ENCODE data around the gene MNAT1. TPM values are rescaled to one million over a fixed set of nuclear protein-coding genes. Genes with fewer than 3 reads are reported as not detected.

The MNAT1 gene
- polyA plus RNA-seq, 1 of the 3 experiments (the other 2 are of a cell fraction) = 38.9 TPM

GRCh38 chr14:60893911-60894310 is 159.3 kb downstream of the MNAT1 start:
- CTCF ChIA-PET = no interaction called here

GRCh38 chr14:60904381-60904780 is 169.8 kb downstream of the MNAT1 start:
- Histone ChIP-seq H3K27ac (ENCODE audit: low read depth in 2 of 2, low read length in 1 of 2) (no peak overlapping the region), H3K4me1 (ENCODE audit: control insufficient read depth in 1 of 2, insufficient read depth in 2 of 2, low read depth in 1 of 2, low read length in 1 of 2) (no peaks in the 10 kb centered on the region), H4K20me1 (ENCODE audit: insufficient read depth) (no peaks in the 10 kb centered on the region), H2AFZ (ENCODE audit: low read depth) (no peak overlapping the region), H3K9ac (no peak overlapping the region), H3K9me2 (no peaks in the 10 kb centered on the region), H3K27me3 (ENCODE audit: insufficient read depth) (no peaks in the 10 kb centered on the region), H3F3A (replicated peaks; ENCODE audit: insufficient read depth) (peaks cover 10% of the 10 kb centered on the region), H3K4me2 (no peak overlapping the region), H3K36me3 (replicated peaks in 1 of 2; ENCODE audit: control insufficient read depth in 1 of 2, insufficient read depth in 2 of 2, low read length in 1 of 2) (peaks cover 0 to 3% of the 10 kb centered on the region in 2 experiments), H3K79me2 (ENCODE audit: insufficient read depth) (peaks cover 11% of the 10 kb centered on the region), H3K9me3 (no peaks in the 10 kb centered on the region), H3K4me3 (ENCODE audit: low read depth in 2 of 2, low read length in 1 of 2) (no peak overlapping the region)
- ChIA-PET CTCF (no interaction called here), POLR2A (no interaction called here)
- TF ChIP-seq SIN3A (IDR thresholded peaks at IDR 0.05; ENCODE audit: borderline replicate concordance, low read depth, low read length) (no peak), EZH2phosphoT487 (IDR thresholded peaks at IDR 0.05; ENCODE audit: borderline replicate concordance, low read depth) (no peak), USF1 (IDR thresholded peaks at IDR 0.05; ENCODE audit: borderline replicate concordance, low read depth) (no peak), RAD21 (IDR thresholded peaks at IDR 0.05; ENCODE audit: low read length) (no peak), TCF12 (IDR thresholded peaks at IDR 0.05) (no peak), NFIC (IDR thresholded peaks at IDR 0.05; ENCODE audit: borderline replicate concordance) (no peak), MEF2A (IDR thresholded peaks at IDR 0.05; ENCODE audit: borderline replicate concordance, low read depth) (no peak), RXRA (IDR thresholded peaks at IDR 0.05; ENCODE audit: borderline replicate concordance, low read depth) (no peak), GABPA (IDR thresholded peaks at IDR 0.05; ENCODE audit: low read depth) (no peak), ZBTB33 (IDR thresholded peaks at IDR 0.05; ENCODE audit: borderline replicate concordance, low read depth) (no peak), MAX (IDR thresholded peaks at IDR 0.05; ENCODE audit: low read depth) (no peak), CTCF (IDR thresholded peaks at IDR 0.05) (no peak)
- DNase-seq = no peak

More at GRCh38 chr14:60893911-60894310, 159.3 kb downstream of the MNAT1 start:
- Histone ChIP-seq H3K79me2 (ENCODE audit: insufficient read depth) (peaks cover 22% of the 10 kb centered on the region), H3K36me3 (replicated peaks in 1 of 2; ENCODE audit: control insufficient read depth in 1 of 2, insufficient read depth in 2 of 2, low read length in 1 of 2) (peaks cover 0 to 11% of the 10 kb centered on the region in 2 experiments), H3K9ac (no peak overlapping the region), H4K20me1 (ENCODE audit: insufficient read depth) (no peaks in the 10 kb centered on the region), H3K4me1 (ENCODE audit: control insufficient read depth in 1 of 2, insufficient read depth in 2 of 2, low read depth in 1 of 2, low read length in 1 of 2) (peaks cover 0 to 5% of the 10 kb centered on the region in 2 experiments; a peak in 1 of 4 replicates), H3K4me3 (ENCODE audit: low read depth in 2 of 2, low read length in 1 of 2) (no peak overlapping the region), H3K27ac (ENCODE audit: low read depth in 2 of 2, low read length in 1 of 2) (no peak overlapping the region), H3F3A (replicated peaks; ENCODE audit: insufficient read depth) (peaks cover 21% of the 10 kb centered on the region), H3K9me2 (no peaks in the 10 kb centered on the region), H3K27me3 (ENCODE audit: insufficient read depth) (no peaks in the 10 kb centered on the region), H2AFZ (ENCODE audit: low read depth) (no peak overlapping the region), H3K9me3 (no peaks in the 10 kb centered on the region), H3K4me2 (no peak overlapping the region)
- 98% methylated on average over 3 of the region's 3 CpGs for WGBS (ENCODE audit: low lambda C conversion rate)
- POLR2A ChIA-PET = no interaction called here
- no peak for TF ChIP-seq POLR2AphosphoS5 (IDR thresholded peaks at IDR 0.05; ENCODE audit: low read depth, low read length)
- TF ChIP-seq PBX3 (IDR thresholded peaks at IDR 0.05) = no peak
- no peak for TF ChIP-seq NRF1 (IDR thresholded peaks at IDR 0.05; ENCODE audit: low read depth, low read length)
- no peak for TF ChIP-seq RFX5 (IDR thresholded peaks at IDR 0.05; ENCODE audit: low read length)
- DNase-seq = no peak
